Measurements from ENCODE around the gene U2SURP.

The U2SURP gene

GRCh38 chr3:142998439-142998838 is 2.9 kb upstream of the U2SURP start:
- TF ChIP-seq CTCF (conservative IDR thresholded peaks at IDR 0.05; ENCODE audit: low read depth, low read length), result no peak
- H3K4me3 ChIP-seq (ENCODE audit: low read depth, low read length), result no peak overlapping the region
- DNase-seq (ENCODE audit: low read depth), result no peak

GRCh38 chr3:142999881-143000280 is 1.5 kb upstream of the U2SURP start:
- TF ChIP-seq CTCF (conservative IDR thresholded peaks at IDR 0.05; ENCODE audit: low read depth, low read length), result no peak
- H3K4me3 ChIP-seq (ENCODE audit: low read depth, low read length), result peak overlapping the region; percentile 91
- DNase-seq (ENCODE audit: low read depth), result no peak

GRCh38 chr3:143000528-143000927 is 842 bp upstream of the U2SURP start:
- peak; percentile 58 for DNase-seq (ENCODE audit: low read depth)
- peak overlapping the region; percentile 91 for H3K4me3 ChIP-seq (ENCODE audit: low read depth, low read length)
- no peak for TF ChIP-seq CTCF (conservative IDR thresholded peaks at IDR 0.05; ENCODE audit: low read depth, low read length)

- no peak for TF ChIP-seq CTCF (conservative IDR thresholded peaks at IDR 0.05; ENCODE audit: low read depth, low read length)
- peak overlapping the region; percentile 91 for H3K4me3 ChIP-seq (ENCODE audit: low read depth, low read length)
- DNase-seq (ENCODE audit: low read depth), result no peak
Observed at GRCh38 chr3:143001034-143001368, 369 bp upstream of the U2SURP start.

- TF ChIP-seq CTCF (conservative IDR thresholded peaks at IDR 0.05; ENCODE audit: low read depth, low read length), result no peak
- peak overlapping the region; percentile 91 for H3K4me3 ChIP-seq (ENCODE audit: low read depth, low read length)
- DNase-seq (ENCODE audit: low read depth), result peak; percentile 44
Observed at GRCh38 chr3:143002083-143002712, 828 bp downstream of the U2SURP start.

- peak overlapping the region; percentile 91 for H3K4me3 ChIP-seq (ENCODE audit: low read depth, low read length)
- DNase-seq (ENCODE audit: low read depth), result no peak
- no peak for TF ChIP-seq CTCF (conservative IDR thresholded peaks at IDR 0.05; ENCODE audit: low read depth, low read length)
Observed at GRCh38 chr3:143002727-143003126, 1.4 kb downstream of the U2SURP start.

GRCh38 chr3:143004823-143005222 is 3.5 kb downstream of the U2SURP start:
- no peak for DNase-seq (ENCODE audit: low read depth)
- no peak for TF ChIP-seq CTCF (conservative IDR thresholded peaks at IDR 0.05; ENCODE audit: low read depth, low read length)
- no peak overlapping the region for H3K4me3 ChIP-seq (ENCODE audit: low read depth, low read length)

Measured in choroid plexus epithelial cell (primary cell).